ENCODE data around the gene SH3D21.
A peak's percentile ranks its signal among the peaks of the same experiment; 100 is the strongest.

Gene SH3D21

DNA sequence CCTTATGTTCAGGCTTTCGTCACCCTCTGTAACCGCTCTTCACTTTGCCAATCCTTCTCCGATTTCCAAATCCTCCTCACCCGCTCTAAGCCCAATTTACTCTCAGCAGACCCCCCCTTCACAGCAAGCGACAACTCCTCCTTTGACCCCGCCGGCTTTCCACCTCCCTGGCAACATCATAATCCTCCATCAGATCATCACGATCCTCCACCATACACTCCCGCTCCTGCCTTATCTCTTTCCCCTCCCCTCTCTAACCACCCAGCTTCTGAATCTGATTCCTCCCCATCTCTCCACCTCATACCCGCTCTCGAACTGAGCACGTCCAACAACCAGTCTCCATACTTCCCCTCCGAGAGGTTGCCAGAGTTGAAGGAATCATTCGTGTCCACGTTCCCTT is 24.8 kb downstream of the SH3D21 start:
- DNase-seq (ENCODE audit: low spot score) = no peak

- no peak for DNase-seq (ENCODE audit: low spot score)
Measured at GRCh38 chr1:36337830-36338229, 31.7 kb downstream of the SH3D21 start.

DNA sequence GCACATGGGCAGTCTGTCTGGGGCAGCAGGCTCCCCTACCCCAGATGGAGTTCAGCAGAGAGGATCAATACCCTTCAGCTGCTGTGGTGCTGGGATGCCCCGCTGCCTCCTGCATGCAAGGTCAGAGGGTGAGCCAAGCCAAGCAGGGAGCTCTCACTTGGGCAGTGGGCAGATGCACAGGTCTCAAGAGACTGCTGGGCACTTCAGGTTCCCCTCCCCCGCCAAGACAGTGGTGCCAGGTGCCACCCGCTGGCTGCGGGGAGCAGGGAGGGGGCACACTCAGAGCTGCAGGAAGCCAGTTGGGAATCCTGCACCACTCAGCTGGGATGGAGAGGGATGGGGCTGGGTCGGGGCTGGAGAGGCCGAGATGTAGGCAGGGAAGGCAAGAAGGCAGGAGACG is 33.0 kb downstream of the SH3D21 start:
- DNase-seq (ENCODE audit: low spot score) = no peak

GRCh38 chr1:36339615-36340014 is 33.4 kb downstream of the SH3D21 start:
- DNase-seq (ENCODE audit: low spot score) = no peak

DNA sequence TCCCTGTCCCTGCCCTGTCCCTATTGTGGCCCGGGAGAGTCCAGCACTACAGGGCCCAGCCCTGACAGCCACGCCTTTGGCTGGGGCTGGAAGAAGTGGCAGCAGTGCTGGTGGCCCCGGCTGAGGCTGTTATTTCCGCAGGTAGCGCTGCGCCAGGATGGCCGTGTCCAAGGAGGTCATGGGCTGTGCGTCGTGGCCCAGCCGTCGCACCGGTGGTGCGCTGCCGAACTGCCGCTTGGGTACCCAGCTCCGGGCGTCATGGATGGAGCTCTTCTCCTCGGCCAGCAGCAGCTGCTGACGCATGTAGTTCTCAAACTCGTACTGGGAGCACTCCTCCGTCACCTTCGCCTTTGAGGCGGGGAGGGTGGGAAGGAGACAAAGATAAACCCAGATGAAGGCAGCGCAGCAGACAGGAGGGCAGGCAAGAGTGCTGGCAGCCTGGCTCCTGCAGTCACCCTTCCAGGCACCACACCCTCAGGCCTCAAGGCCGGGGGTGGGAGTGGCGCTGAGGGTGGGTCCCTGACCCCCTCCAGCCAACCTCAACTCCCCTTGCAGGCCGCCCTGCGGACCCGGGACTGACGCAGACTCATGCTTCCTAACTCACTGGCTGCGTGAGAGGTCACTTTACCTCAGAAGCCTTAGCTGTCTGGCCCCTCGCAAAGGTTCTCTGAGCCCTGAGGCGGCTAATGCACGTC is 35.6 kb downstream of the SH3D21 start:
- no peak for DNase-seq (ENCODE audit: low spot score)

DNA sequence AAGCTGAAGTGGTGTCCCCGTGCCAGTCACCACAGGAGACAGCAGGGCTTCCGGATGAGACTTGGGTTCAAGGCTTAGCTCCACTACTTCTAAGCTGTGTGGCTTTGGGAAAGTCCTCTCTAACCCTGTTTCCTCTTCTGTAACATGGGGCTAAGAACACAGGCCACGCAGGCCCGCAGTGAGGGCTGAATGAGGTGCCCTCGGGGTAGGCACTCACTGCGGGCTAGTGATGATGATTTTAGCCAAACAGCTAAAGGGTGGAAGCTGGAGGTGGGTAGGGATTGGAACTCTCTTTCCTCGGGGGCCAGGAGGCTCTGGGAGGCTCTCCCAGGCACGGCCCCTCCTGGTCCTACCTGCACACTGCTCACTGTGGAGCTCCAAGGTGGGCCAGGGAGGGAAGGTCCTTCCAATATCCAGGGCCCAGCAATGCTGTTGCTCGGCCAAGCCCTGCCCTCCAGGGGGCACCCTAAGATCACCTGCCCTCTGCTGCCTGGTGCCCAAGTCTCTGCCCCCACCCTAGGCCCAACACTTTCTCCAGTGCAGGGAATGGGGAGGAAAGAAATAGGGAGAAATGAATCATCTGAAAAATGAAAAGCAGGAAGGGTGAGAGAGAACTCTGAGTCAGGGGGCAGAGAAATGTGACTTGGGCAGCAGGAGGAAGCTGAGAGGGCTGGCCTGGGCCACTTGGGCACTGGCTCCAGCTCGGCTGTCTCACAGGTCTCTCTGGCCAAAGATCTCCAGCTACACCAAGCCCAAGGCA is 36.4 kb downstream of the SH3D21 start:
- DNase-seq (ENCODE audit: low spot score) = peak; percentile 77

- DNase-seq (ENCODE audit: low spot score) = no peak
Measured at GRCh38 chr1:36343651-36344394, 37.7 kb downstream of the SH3D21 start.

DNA sequence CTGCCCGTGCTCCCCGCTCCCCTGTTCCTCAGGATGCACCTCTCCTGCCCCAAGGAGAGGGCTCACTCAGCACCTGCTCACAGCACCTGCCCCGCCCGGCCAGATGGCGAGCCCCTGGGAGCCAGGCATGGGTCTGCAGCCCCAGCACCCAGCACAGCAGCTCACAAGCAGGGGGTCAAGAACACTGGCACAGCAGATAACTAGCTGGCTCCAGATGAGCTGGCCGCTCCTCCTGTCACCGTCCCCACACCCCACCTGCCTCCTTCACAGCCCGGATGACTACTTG is 38.2 kb downstream of the SH3D21 start:
- no peak for DNase-seq (ENCODE audit: low spot score)

- no peak for DNase-seq (ENCODE audit: low spot score)
Measured at GRCh38 chr1:36345353-36345752, 39.2 kb downstream of the SH3D21 start.

- DNase-seq (ENCODE audit: low spot score) = no peak
Measured at GRCh38 chr1:36346741-36347370, 40.7 kb downstream of the SH3D21 start.

DNA sequence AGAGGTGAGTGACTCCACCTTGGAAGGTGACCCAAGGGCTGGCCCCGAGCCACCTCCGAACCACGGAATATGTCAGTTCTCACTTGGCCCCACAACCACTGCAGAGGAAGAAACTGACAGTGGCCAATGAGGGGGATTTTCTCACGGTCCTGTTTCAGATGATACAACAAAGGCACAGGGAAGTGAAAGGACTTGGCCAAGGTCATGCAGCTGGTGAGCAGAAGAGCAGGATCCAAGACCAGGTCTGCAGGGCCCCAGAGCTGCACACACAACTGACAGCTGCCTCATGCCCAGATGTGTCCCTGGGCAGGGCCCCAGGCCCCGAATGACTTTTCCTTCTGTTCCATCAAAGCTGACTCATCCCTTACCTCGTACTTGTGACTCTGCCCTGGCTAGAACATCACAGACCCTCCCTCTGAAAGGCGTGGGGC is 43.1 kb downstream of the SH3D21 start:
- DNase-seq (ENCODE audit: low spot score) = peak; percentile 46

DNA sequence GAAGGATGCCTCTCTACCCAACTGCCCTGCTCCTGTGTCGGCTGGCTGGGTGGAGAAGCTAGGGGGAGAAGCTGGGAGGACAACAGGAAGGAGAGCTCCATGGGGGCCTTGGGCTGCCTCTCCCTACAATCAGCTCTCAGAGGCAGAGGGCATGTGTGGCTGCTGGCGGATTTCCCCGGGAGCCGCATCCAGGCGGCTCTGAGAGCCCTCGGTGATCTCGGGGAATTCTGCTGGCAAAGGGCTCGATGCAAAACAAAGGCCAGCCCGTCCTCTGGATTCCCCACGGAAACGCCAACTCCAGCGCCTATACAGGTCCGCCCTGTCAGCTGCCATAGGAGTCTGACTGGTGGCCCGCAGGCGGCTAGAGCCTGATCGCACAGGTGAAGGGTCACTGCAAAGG is 43.7 kb downstream of the SH3D21 start:
- DNase-seq (ENCODE audit: low spot score) = peak; percentile 40

- DNase-seq (ENCODE audit: low spot score) = peak; percentile 88
Measured at GRCh38 chr1:36350659-36351226, 44.6 kb downstream of the SH3D21 start.

DNA sequence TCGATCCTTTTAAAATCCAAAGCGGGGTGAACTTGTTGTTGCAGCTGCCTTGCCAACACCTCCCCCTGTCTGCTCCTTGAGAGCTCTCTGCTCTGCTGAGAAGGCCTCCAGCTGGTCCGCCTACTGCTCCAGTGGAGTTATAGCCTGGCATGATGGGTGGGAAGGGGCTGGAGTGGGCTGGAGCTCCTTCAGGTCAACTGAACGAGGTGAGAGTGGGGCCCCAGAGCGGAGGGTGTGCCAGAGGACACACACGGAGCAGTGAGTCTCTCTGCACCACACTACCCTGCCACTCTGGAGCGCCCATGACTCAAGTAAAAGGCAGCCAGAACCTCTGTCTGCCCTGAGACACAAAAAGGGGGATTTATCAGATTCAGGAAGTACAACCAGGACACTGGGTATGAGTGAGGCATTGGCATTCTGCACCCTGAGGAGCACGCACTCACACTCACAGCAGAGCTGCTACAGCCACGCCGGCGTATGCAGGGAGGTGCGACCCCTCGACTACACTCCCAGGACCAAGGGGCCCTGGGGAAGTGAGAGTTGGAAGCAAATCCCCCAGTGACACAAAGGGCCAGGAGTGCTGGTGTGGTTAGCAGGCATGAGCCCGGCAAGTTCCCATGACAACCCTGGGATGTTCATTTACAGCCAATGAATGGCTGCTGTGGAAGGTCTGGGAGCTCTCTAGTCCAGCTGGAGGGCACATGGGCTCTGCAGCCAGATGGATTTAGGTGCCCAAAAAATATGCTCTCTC is 45.2 kb downstream of the SH3D21 start:
- peak; percentile 86 for DNase-seq (ENCODE audit: low spot score)

DNA sequence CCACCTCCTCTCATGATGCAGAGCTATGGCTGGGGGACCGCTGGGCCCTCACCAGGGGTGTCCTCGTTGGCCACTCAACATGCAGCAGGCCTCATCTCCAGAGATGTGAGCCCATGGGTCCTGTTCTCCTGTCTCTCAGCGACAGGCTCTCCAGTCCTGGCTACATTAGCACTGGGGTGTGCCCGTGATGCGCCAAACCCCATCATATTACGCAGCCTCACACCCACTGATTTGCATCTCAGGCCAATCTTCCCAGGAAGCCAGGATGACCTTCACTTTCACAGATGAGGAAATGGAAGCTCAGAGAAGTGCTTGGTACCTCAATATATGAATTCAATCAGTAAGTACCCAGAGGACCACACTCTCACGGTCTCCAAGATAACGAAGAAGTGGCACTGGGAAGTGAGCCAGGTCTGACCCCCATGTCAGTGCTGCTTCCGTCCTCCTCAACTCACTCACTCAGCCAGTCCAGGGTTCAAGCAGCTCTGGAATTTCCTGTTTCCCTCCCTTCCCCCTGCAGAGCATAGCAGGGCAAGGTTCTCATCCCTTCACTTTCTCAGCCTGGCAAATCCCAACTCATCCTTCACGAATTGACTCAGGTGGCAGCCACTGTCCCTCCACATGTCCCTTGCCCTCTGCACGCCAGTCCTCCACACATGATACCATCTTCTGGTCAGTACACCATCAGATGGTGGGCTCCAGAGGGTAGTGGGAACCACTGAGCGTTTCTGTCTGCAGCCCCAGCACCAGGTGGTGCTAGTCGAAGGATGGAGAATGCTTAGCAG is 46.1 kb downstream of the SH3D21 start:
- DNase-seq (ENCODE audit: low spot score) = no peak

DNA sequence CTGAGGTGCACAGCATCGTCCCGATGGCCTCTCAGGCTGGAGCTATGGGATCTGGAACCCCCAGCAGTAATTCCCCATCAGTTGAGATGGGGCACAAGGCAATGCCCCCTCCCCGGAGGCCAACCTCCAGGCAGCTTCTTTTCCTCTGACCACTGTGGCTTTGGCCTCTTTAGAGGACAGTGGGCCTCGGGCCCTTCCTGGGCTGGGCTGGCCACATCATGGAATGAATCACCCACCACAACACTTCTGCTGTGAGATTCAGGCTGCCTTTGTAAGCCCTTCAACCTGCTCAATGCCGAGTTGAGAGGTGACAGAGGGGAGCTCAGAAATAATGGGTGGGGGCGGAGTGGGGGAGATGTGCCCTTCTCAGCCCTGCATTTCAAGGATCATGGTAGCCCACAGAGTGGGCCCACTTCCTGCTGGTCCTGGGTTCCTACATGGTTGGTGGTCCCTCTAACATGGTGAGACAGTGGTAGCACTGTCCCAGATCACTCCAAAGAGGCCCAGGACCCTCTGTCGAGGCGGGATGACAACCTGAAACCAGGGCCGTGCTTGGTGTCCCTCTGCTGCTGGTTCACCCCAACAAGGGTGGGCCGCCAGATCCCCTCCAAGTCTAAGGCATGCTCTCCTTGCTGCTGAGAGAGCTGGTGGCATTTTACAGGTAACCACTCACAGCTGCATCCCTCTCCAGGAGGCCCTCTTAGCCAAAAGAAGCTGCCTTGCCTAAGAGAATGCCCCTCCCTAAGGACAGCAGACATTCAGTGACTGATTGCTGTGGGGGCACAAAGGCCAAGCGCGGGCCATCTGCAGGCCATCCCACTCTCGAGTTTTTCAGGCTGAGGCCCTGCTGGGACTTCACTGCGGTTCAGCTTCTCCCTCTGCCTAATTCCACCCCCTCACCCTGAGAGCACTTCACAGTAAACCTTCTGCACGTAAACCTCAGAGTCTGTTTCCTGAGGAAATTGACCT is 47.0 kb downstream of the SH3D21 start:
- DNase-seq (ENCODE audit: low spot score) = peak; percentile 74

- DNase-seq (ENCODE audit: low spot score) = no peak
Measured at GRCh38 chr1:36354486-36354885, 48.3 kb downstream of the SH3D21 start.

- DNase-seq (ENCODE audit: low spot score) = no peak
Measured at GRCh38 chr1:36355811-36356210, 49.6 kb downstream of the SH3D21 start.

GRCh38 chr1:36358514-36359084 is 52.4 kb downstream of the SH3D21 start:
- DNase-seq (ENCODE audit: low spot score) = no peak
